Measurements from ENCODE around the gene SUGP1.
"Not testable (repeated sequence)": the region's sequence is repeated elsewhere in the genome, so short reads cannot be mapped to it uniquely, and the experiment has no call there.

Gene SUGP1

GRCh38 chr19:19320361-19321140, at the start of gene SUGP1, which contains the start of gene MAU2:
TSS of gene SUGP1 (minus strand) at chr19:19320509. CDS start at chr19:19320496, 13 bp downstream.
TSS of gene MAU2 (plus strand) at chr19:19320829. CDS start at chr19:19320860, 31 bp downstream.
- peak; percentile 85 for DNase-seq (ENCODE audit: low read depth)

- DNase-seq (ENCODE audit: low read depth) = no peak
Observed at GRCh38 chr19:19368087-19368486, 47.8 kb upstream of the SUGP1 start.

GRCh38 chr19:19366434-19367396, 46.4 kb upstream of the SUGP1 start:
- peak; percentile 59 for DNase-seq (ENCODE audit: low read depth)

- no peak for DNase-seq (ENCODE audit: low read depth)
Observed at GRCh38 chr19:19362075-19362474, 41.8 kb upstream of the SUGP1 start.

GRCh38 chr19:19361075-19361594, 40.8 kb upstream of the SUGP1 start:
- DNase-seq (ENCODE audit: low read depth) = peak; percentile 63

- no peak for DNase-seq (ENCODE audit: low read depth)
Observed at GRCh38 chr19:19356901-19357566, 36.7 kb upstream of the SUGP1 start.

GRCh38 chr19:19356500-19356899, 36.2 kb upstream of the SUGP1 start:
- no peak for DNase-seq (ENCODE audit: low read depth)

- DNase-seq (ENCODE audit: low read depth) = no peak
Observed at GRCh38 chr19:19355606-19356139, 35.4 kb upstream of the SUGP1 start.

- no peak for DNase-seq (ENCODE audit: low read depth)
Observed at GRCh38 chr19:19354932-19355331, 34.6 kb upstream of the SUGP1 start.

GRCh38 chr19:19354007-19354406, 33.7 kb upstream of the SUGP1 start:
- DNase-seq (ENCODE audit: low read depth) = no peak

- DNase-seq (ENCODE audit: low read depth) = no peak
Observed at GRCh38 chr19:19352823-19353222, 32.5 kb upstream of the SUGP1 start.

- DNase-seq (ENCODE audit: low read depth) = not testable (repeated sequence)
Observed at GRCh38 chr19:19350756-19351155, 30.4 kb upstream of the SUGP1 start.

GRCh38 chr19:19349365-19349764, 29.1 kb upstream of the SUGP1 start:
- no peak for DNase-seq (ENCODE audit: low read depth)

- DNase-seq (ENCODE audit: low read depth) = no peak
Observed at GRCh38 chr19:19348266-19348665, 28.0 kb upstream of the SUGP1 start.

- no peak for DNase-seq (ENCODE audit: low read depth)
Observed at GRCh38 chr19:19347401-19348110, 27.2 kb upstream of the SUGP1 start.

GRCh38 chr19:19345970-19346369, 25.7 kb upstream of the SUGP1 start:
- no peak for DNase-seq (ENCODE audit: low read depth)

- DNase-seq (ENCODE audit: low read depth) = no peak
Observed at GRCh38 chr19:19345232-19345631, 24.9 kb upstream of the SUGP1 start.

- no peak for DNase-seq (ENCODE audit: low read depth)
Observed at GRCh38 chr19:19343762-19344161, 23.5 kb upstream of the SUGP1 start.

GRCh38 chr19:19343016-19343362, 22.7 kb upstream of the SUGP1 start:
- no peak for DNase-seq (ENCODE audit: low read depth)

- no peak for DNase-seq (ENCODE audit: low read depth)
Observed at GRCh38 chr19:19342086-19343015, 22.0 kb upstream of the SUGP1 start.
